Gastroesophageal sphincter (tissue), 4 donors: ENCODE results near the gene HFE. TPM values are rescaled to one million over a fixed set of nuclear protein-coding genes. Genes with fewer than 3 reads are reported as not detected.

Experiments used
- ATAC-seq: fragments of 150-250 bp; one replicate; pipeline ENCODE4 v1.9.1; 2016; ENCODE audit warnings: mild to moderate bottlenecking, moderate library complexity
- H3K27ac ChIP-seq, 4 donors: fragments of 200-600 bp; sonication (generic) in 3 of 4; 1 replicate in 3 of 4; 2 replicates in 1 of 4; pipeline ENCODE4 v1.5.1; 2016 to 2019
- H3K27me3 ChIP-seq: fragments of 200-600 bp; sonication (generic); one replicate; pipeline ENCODE4 v1.5.1; 2019
- H3K36me3 ChIP-seq, 2 donors: fragments of 200-600 bp; sonication (generic); one replicate each; pipeline ENCODE4 v1.5.1; 2019; ENCODE audit warnings: control low read depth in 1 of 2
- H3K4me1 ChIP-seq, 3 donors: fragments of 200-600 bp; sonication (generic); 1 replicate in 2 of 3; 2 replicates in 1 of 3; pipeline ENCODE4 v1.5.1; 2016 to 2019; ENCODE audit warnings: control low read depth in 2 of 3
- H3K4me3 ChIP-seq, 2 donors: fragments of 200-600 bp; sonication (generic); one replicate each; pipeline ENCODE4 v1.5.1; 2019; ENCODE audit warnings: mild to moderate bottlenecking in 1 of 2, moderate library complexity in 1 of 2
- H3K9me3 ChIP-seq, 3 donors: fragments of 200-600 bp; sonication (generic); one replicate each; pipeline ENCODE4 v1.5.1; 2017 to 2019; ENCODE audit warnings: control low read depth in 2 of 3
- CTCF ChIP-seq, 4 experiments: fragments of 200-600 bp in 2 of 4; fragments of 450-650 bp in 2 of 4; sonication (generic) in 1 of 4; IDR thresholded peaks; one replicate each; pipeline ENCODE4 v1.5.1; 2017 to 2019; ENCODE audit warnings: antibody characterized with exemption in 4 of 4, mild to moderate bottlenecking in 2 of 4, moderate library complexity in 2 of 4
- EP300 ChIP-seq: sonication (generic); formaldehyde crosslinking; IDR thresholded peaks from one replicate; pipeline ENCODE4 v1.6.1; 2017; ENCODE audit warnings: antibody characterized with exemption, mild to moderate bottlenecking
- POLR2A ChIP-seq, 2 donors: fragments of 450-650 bp; IDR thresholded peaks; one replicate each; pipeline ENCODE4 v1.6.1; 2017; ENCODE audit warnings: antibody characterized with exemption in 2 of 2, mild to moderate bottlenecking in 2 of 2, moderate library complexity in 1 of 2
- POLR2AphosphoS5 ChIP-seq: sonication (generic); formaldehyde crosslinking; IDR thresholded peaks from one replicate; pipeline ENCODE4 v1.6.1; 2017; ENCODE audit warnings: antibody characterized with exemption
- WGBS, 2 donors: methylation state at CpG; one replicate each; pipeline ENCODE4 v1.1.5; 2018; ENCODE audit warnings: low coverage in 1 of 2; 5-methylcytosine and 5-hydroxymethylcytosine counted together
- total RNA-seq, 4 donors: library from RNA; depleted of rRNA; stranded (reverse); fragments of >200 nt; gene quantifications; one replicate each; pipeline ENCODE4 v1.1.0, GENCODE V29; 2016

HFE gene
- total RNA-seq, 4 donors from 2014 or later = 3.7 to 11.4 (median 8.3) TPM

GRCh38 chr6:26124781-26125685 is 37.8 kb downstream of the HFE start:
- Histone ChIP-seq H3K4me1 (peaks cover 0 to 44% (median 16%) of the 10 kb centered on the region in 3 donors), H3K9me3 (no peaks in the 10 kb centered on the region), H3K27me3 (no peaks in the 10 kb centered on the region), H3K36me3 (peaks cover 0 to 22% of the 10 kb centered on the region in 2 donors), H3K4me3 (peak overlapping the region; percentile 79 to 92), H3K27ac (peak overlapping the region; percentile 93 to 99 (median 98))
- TF ChIP-seq POLR2A (IDR thresholded peaks at IDR 0.05) (peak; percentile 0 to 8), POLR2AphosphoS5 (peak; percentile 10), EP300 (no peak)
- no peak for ATAC-seq
- 0 to 1% methylated on average over 19 to 22 of the region's 22 CpGs for WGBS, 2 donors

GRCh38 chr6:26126394-26127235 is 39.4 kb downstream of the HFE start:
- H3K4me3 ChIP-seq = peak overlapping the region; percentile 79 to 92
- peaks cover 0 to 58% (median 16%) of the 10 kb centered on the region in 3 donors for H3K4me1 ChIP-seq
- H3K36me3 ChIP-seq = peaks cover 0 to 32% of the 10 kb centered on the region in 2 donors
- TF ChIP-seq POLR2AphosphoS5 (no peak), CTCF (IDR thresholded peaks at IDR 0.05) (no peak), POLR2A (IDR thresholded peaks at IDR 0.05) (no peak), EP300 (no peak)
- no peaks in the 10 kb centered on the region for H3K9me3 ChIP-seq
- peak overlapping the region; percentile 93 to 99 (median 98) for H3K27ac ChIP-seq
- no peak for ATAC-seq
- WGBS, 2 donors = 5 to 7% methylated on average over 6 to 7 of the region's 8 CpGs
- no peaks in the 10 kb centered on the region for H3K27me3 ChIP-seq

- Histone ChIP-seq H3K4me3 (peak overlapping the region in 1 of 2 donors; percentile 79), H3K4me1 (peaks cover 0 to 63% (median 16%) of the 10 kb centered on the region in 3 donors), H3K27ac (peak overlapping the region in 1 of 4 donors; percentile 99), H3K9me3 (no peaks in the 10 kb centered on the region), H3K27me3 (no peaks in the 10 kb centered on the region), H3K36me3 (peaks cover 0 to 32% of the 10 kb centered on the region in 2 donors)
- TF ChIP-seq EP300 = no peak
- no peak for TF ChIP-seq POLR2AphosphoS5
- no peak for TF ChIP-seq POLR2A (IDR thresholded peaks at IDR 0.05)
- no peak for TF ChIP-seq CTCF (IDR thresholded peaks at IDR 0.05)
- WGBS, 2 donors = 80 to 84% methylated on average over 3 to 5 of the region's 5 CpGs
- ATAC-seq = no peak
Measured at GRCh38 chr6:26128013-26128771, 41.0 kb downstream of the HFE start.

- ATAC-seq = no peak
- H3K36me3 ChIP-seq = peaks cover 0 to 32% of the 10 kb centered on the region in 2 donors
- no peaks in the 10 kb centered on the region for H3K27me3 ChIP-seq
- no peak overlapping the region for H3K27ac ChIP-seq
- no peaks in the 10 kb centered on the region for H3K9me3 ChIP-seq
- 67 to 88% methylated on average over 1 of the region's 1 CpG for WGBS, 2 donors
- H3K4me1 ChIP-seq = peaks cover 0 to 63% (median 16%) of the 10 kb centered on the region in 3 donors
- no peak overlapping the region for H3K4me3 ChIP-seq
- TF ChIP-seq POLR2A (IDR thresholded peaks at IDR 0.05) (no peak), POLR2AphosphoS5 (no peak), EP300 (no peak), CTCF (IDR thresholded peaks at IDR 0.05) (no peak)
Measured at GRCh38 chr6:26129656-26130055, 42.4 kb downstream of the HFE start.
